ENCODE data around the gene ALKBH8.

Gene ALKBH8, protein sequence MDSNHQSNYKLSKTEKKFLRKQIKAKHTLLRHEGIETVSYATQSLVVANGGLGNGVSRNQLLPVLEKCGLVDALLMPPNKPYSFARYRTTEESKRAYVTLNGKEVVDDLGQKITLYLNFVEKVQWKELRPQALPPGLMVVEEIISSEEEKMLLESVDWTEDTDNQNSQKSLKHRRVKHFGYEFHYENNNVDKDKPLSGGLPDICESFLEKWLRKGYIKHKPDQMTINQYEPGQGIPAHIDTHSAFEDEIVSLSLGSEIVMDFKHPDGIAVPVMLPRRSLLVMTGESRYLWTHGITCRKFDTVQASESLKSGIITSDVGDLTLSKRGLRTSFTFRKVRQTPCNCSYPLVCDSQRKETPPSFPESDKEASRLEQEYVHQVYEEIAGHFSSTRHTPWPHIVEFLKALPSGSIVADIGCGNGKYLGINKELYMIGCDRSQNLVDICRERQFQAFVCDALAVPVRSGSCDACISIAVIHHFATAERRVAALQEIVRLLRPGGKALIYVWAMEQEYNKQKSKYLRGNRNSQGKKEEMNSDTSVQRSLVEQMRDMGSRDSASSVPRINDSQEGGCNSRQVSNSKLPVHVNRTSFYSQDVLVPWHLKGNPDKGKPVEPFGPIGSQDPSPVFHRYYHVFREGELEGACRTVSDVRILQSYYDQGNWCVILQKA

DNA sequence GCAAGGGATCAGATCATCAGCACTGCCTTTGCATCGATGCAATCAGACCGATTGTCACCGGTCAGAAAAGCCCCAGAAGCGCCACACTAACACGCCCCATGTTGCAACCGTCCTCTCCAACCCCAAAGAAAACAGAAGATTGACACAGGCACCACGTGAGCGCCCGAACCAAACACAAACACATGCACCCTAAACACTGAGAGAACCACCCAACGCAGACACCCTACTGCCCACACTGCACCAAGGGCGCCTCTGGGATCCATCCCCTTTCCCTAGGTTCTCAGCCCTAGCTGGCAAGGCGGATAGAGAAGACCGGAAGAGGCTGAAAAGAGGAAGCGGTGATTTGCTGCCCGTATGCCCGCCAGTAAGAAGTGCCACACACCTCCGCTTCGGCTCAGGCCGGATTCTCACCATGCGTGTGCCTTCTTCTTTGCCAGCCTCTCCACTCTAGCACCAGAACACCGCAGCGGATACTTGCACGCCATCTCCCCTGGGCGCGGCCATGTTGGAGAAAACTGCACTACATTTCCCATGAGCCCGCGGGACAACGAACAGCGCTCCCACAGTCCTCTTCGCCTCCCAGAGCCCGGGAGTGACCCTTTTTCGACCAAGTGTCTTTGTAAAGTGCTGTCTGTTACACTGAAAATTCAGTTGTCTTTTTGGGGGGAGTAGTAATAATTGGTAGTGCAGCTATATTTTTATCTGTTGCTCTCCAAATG lies at the start of gene ALKBH8:
Gene ALKBH8 (minus strand): TSS at position 517 of the 719 bp plus-strand sequence. CDS start 4,842 bp downstream, outside the sequence.
- Histone ChIP-seq H3K36me3 (ENCODE audit: insufficient read depth, low read length) (no peaks in the 10 kb centered on the region), H4K20me1 (ENCODE audit: insufficient read depth, low read length) (no peaks in the 10 kb centered on the region), H3K9me3 (ENCODE audit: low read length) (no peaks in the 10 kb centered on the region), H3K9me2 (ENCODE audit: low read depth, low read length) (no peaks in the 10 kb centered on the region), H2AFZ (ENCODE audit: low read length) (peak within 1 kb of the TSS; percentile 76), H3K4me1 (ENCODE audit: insufficient read depth, low read length, severe bottlenecking) (peaks cover 45% of the 10 kb centered on the region), H3K9ac (ENCODE audit: low read length) (peak within 1 kb of the TSS; percentile 84), H3K79me2 (ENCODE audit: insufficient read depth, low read length) (peaks cover 24% of the 10 kb centered on the region; the same call in 1 of the 2 replicates), H3F3A (ENCODE audit: insufficient read depth, low read length) (no peaks in the 10 kb centered on the region), H3K27ac (ENCODE audit: low read depth, low read length, poor library complexity, severe bottlenecking) (peak within 1 kb of the TSS; percentile 94), H3K4me3 (ENCODE audit: low read depth, low read length, poor library complexity, severe bottlenecking) (peak within 1 kb of the TSS; percentile 90), H3K4me2 (ENCODE audit: low read length) (peak within 1 kb of the TSS; percentile 91), H3K27me3 (ENCODE audit: insufficient read depth, low read length) (no peaks in the 10 kb centered on the region)
- TF ChIP-seq EZH2 (IDR thresholded peaks at IDR 0.05; ENCODE audit: borderline replicate concordance, low read length): no peak
- TF ChIP-seq, protein P1, sequence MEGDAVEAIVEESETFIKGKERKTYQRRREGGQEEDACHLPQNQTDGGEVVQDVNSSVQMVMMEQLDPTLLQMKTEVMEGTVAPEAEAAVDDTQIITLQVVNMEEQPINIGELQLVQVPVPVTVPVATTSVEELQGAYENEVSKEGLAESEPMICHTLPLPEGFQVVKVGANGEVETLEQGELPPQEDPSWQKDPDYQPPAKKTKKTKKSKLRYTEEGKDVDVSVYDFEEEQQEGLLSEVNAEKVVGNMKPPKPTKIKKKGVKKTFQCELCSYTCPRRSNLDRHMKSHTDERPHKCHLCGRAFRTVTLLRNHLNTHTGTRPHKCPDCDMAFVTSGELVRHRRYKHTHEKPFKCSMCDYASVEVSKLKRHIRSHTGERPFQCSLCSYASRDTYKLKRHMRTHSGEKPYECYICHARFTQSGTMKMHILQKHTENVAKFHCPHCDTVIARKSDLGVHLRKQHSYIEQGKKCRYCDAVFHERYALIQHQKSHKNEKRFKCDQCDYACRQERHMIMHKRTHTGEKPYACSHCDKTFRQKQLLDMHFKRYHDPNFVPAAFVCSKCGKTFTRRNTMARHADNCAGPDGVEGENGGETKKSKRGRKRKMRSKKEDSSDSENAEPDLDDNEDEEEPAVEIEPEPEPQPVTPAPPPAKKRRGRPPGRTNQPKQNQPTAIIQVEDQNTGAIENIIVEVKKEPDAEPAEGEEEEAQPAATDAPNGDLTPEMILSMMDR (IDR thresholded peaks at IDR 0.05; ENCODE audit: low read length): no peak

DNA sequence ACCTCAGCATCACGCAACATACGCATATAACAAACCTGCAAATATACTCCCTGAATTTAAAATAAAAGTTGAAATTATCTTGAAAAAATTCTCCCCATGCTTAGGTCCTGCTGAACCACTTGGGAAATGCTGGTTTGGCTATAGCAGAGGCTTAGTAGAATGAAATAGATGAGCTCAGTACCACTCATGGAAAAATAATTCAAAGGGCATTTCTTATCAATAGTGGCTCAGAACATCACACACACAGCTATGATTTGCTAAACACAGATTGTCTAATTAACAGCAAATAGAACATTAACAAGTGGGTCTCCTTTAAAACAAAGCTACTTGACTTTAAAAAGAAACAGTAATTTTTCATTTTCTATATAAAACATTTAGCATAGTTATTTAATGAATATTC lies 46.9 kb upstream of the ALKBH8 start:
- H3F3A ChIP-seq (ENCODE audit: insufficient read depth, low read length): no peaks in the 10 kb centered on the region
- H3K4me3 ChIP-seq (ENCODE audit: low read depth, low read length, poor library complexity, severe bottlenecking): no peak overlapping the region
- H4K20me1 ChIP-seq (ENCODE audit: insufficient read depth, low read length): no peaks in the 10 kb centered on the region

More for the DNA sequence above, 46.9 kb upstream of the ALKBH8 start:
- Histone ChIP-seq H3K4me2 (ENCODE audit: low read length) (no peak overlapping the region), H3K27ac (ENCODE audit: low read depth, low read length, poor library complexity, severe bottlenecking) (no peak overlapping the region), H3K27me3 (ENCODE audit: insufficient read depth, low read length) (no peaks in the 10 kb centered on the region), H2AFZ (ENCODE audit: low read length) (no peak overlapping the region), H3K4me1 (ENCODE audit: insufficient read depth, low read length, severe bottlenecking) (no peaks in the 10 kb centered on the region), H3K79me2 (ENCODE audit: insufficient read depth, low read length) (no peaks in the 10 kb centered on the region), H3K36me3 (ENCODE audit: insufficient read depth, low read length) (no peaks in the 10 kb centered on the region), H3K9ac (ENCODE audit: low read length) (no peak overlapping the region), H3K9me3 (ENCODE audit: low read length) (no peaks in the 10 kb centered on the region), H3K9me2 (ENCODE audit: low read depth, low read length) (no peaks in the 10 kb centered on the region)
- TF ChIP-seq, protein P1 (IDR thresholded peaks at IDR 0.05; ENCODE audit: low read length): no peak
- no peak for TF ChIP-seq EZH2 (IDR thresholded peaks at IDR 0.05; ENCODE audit: borderline replicate concordance, low read length)
